ENCODE results near the gene MARS1. TPM values are rescaled to one million over a fixed set of nuclear protein-coding genes. Genes with fewer than 3 reads are reported as not detected.

MARS1 gene
- total RNA-seq, 2 donors from 2014 or later: 130 to 243 TPM

DNA sequence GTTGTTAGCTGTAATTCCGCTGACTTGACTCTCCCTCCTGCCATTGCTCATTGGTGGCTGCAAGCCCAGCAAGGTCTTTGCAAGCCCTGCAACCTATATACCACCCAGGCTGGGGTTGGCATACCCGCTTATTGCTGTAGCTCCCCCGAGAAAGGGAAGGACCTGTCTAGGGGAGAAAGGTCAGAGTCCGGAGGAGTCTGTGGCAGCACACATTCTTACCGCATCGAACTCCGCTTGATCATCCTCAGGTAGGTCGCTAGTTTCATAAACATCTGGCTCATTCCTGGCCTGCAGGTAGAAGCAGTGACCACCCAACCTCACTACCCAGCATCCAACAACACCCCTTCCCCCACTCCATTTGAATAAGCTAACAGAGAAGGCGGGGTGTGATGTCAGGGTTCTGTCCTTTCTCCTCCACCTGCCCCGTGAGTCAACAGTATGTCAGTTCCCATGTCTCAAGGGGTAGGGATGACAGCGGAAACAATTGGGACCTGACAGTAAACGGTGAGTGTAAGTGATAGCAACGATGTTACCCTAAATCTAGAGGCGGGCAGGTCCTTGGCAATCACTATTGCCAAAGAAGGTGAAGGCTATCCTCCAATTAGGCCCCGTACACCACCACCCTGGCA, 58.1 kb downstream of the MARS1 start:
- H3K36me3 Mint-ChIP-seq (ENCODE audit: low read depth): peaks cover 37% of the 10 kb centered on the region
- no peaks in the 10 kb centered on the region for H3K9me3 Mint-ChIP-seq
- peaks cover 3% of the 10 kb centered on the region for H3K27me3 Mint-ChIP-seq
- peak overlapping the region; percentile 91 for H3K4me3 Mint-ChIP-seq
- H3K4me1 Mint-ChIP-seq: peaks cover 29% of the 10 kb centered on the region
- ATAC-seq (replicated peaks): peak; percentile 7
- peak overlapping the region; percentile 97 for H3K27ac Mint-ChIP-seq

GRCh38 chr12:57546438-57547287, 58.8 kb downstream of the MARS1 start, which contains the start of gene DCTN2:
Gene DCTN2, minus strand, starts transcription at chr12:57547192. Its CDS starts 129 bp downstream, at chr12:57547063.
- H3K27ac Mint-ChIP-seq: peak within 1 kb of the TSS; percentile 97
- ATAC-seq (replicated peaks): peak; percentile 99
- H3K36me3 Mint-ChIP-seq (ENCODE audit: low read depth): peaks cover 31% of the 10 kb centered on the region
- no peaks in the 10 kb centered on the region for H3K9me3 Mint-ChIP-seq
- H3K4me3 Mint-ChIP-seq: peak within 1 kb of the TSS; percentile 91
- H3K27me3 Mint-ChIP-seq: peaks cover 3% of the 10 kb centered on the region
- H3K4me1 Mint-ChIP-seq: peaks cover 26% of the 10 kb centered on the region

GRCh38 chr12:57547288-57548012, 59.6 kb downstream of the MARS1 start:
- Mint-ChIP-seq H3K27ac (peak overlapping the region; percentile 97), H3K4me1 (peaks cover 26% of the 10 kb centered on the region), H3K9me3 (no peaks in the 10 kb centered on the region), H3K4me3 (peak overlapping the region; percentile 91), H3K27me3 (peaks cover 3% of the 10 kb centered on the region), H3K36me3 (ENCODE audit: low read depth) (peaks cover 26% of the 10 kb centered on the region)
- ATAC-seq (replicated peaks): no peak

GRCh38 chr12:57548013-57548315, 60.1 kb downstream of the MARS1 start:
- Mint-ChIP-seq H3K4me1 (peaks cover 26% of the 10 kb centered on the region), H3K9me3 (no peaks in the 10 kb centered on the region), H3K27ac (peak overlapping the region; percentile 97), H3K36me3 (ENCODE audit: low read depth) (peaks cover 21% of the 10 kb centered on the region), H3K4me3 (peak overlapping the region; percentile 91), H3K27me3 (peaks cover 3% of the 10 kb centered on the region)
- no peak for ATAC-seq (replicated peaks)

GRCh38 chr12:57548488-57548887, 60.6 kb downstream of the MARS1 start:
- Mint-ChIP-seq H3K36me3 (ENCODE audit: low read depth) (peaks cover 20% of the 10 kb centered on the region), H3K4me1 (peaks cover 26% of the 10 kb centered on the region), H3K27ac (no peak overlapping the region), H3K9me3 (no peaks in the 10 kb centered on the region), H3K27me3 (peaks cover 3% of the 10 kb centered on the region), H3K4me3 (peak overlapping the region; percentile 72)
- ATAC-seq (replicated peaks): no peak

GRCh38 chr12:57549203-57549908, 61.5 kb downstream of the MARS1 start:
- H3K4me3 Mint-ChIP-seq: peak overlapping the region; percentile 72
- ATAC-seq (replicated peaks): peak; percentile 2
- peaks cover 3% of the 10 kb centered on the region for H3K27me3 Mint-ChIP-seq
- H3K27ac Mint-ChIP-seq: peak overlapping the region; percentile 49
- peaks cover 26% of the 10 kb centered on the region for H3K4me1 Mint-ChIP-seq
- H3K36me3 Mint-ChIP-seq (ENCODE audit: low read depth): peaks cover 20% of the 10 kb centered on the region
- no peaks in the 10 kb centered on the region for H3K9me3 Mint-ChIP-seq

- Mint-ChIP-seq H3K9me3 (no peaks in the 10 kb centered on the region), H3K27me3 (peaks cover 3% of the 10 kb centered on the region), H3K4me3 (peak within 1 kb of the TSS; percentile 72), H3K27ac (peak within 1 kb of the TSS; percentile 49), H3K36me3 (ENCODE audit: low read depth) (peaks cover 14% of the 10 kb centered on the region), H3K4me1 (peaks cover 23% of the 10 kb centered on the region)
- ATAC-seq (replicated peaks): peak; percentile 55
These were observed 62.2 kb downstream of the MARS1 start, which contains the start of gene KIF5A for GRCh38 chr12:57549909-57550640. Gene KIF5A, plus strand, starts transcription at chr12:57550044. Its CDS starts 228 bp downstream, at chr12:57550272.

DNA sequence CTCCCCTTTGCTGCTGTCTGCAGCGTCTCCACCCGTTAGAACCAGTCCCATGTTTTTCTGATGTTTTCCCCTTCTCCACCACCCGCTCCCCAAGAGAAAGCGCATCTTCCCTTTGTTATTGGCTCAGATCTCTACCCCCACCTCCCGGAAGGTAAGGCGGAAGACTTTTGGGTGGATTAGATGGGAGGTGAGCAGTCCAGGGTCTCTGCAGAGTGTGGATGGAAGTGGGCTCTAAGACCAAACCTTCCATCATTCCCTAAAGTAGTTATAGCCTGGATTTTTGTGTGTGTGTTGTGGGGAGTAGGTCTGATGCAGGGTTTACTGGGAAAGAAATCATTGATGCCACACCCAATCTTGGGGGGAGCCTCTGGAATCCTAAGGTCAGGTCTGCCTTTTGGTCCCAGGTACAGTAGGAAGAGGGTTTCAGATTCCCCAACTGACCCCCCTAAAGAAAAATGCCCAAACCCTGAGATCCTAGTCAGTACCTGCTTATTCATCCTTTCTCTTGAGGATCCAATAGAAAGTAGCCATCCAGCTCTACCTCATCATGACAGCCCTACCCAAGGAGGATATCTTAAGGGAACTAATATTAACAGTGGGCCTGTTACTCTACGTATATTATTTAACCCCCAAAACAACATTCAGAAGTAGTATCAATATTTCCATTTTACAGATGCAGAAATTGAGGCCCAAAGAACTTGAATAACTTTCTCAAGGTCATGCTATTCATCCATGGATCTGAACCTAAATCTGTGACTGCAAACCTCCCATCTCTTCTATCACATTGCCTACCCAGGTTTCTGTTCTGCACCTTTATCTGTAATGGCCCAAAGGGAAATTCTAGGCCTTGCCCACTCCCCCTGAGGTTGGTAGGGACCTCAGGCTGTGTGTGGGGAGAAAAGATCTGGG, 63.0 kb downstream of the MARS1 start:
- ATAC-seq (replicated peaks): no peak
- peaks cover 6% of the 10 kb centered on the region for H3K36me3 Mint-ChIP-seq (ENCODE audit: low read depth)
- H3K9me3 Mint-ChIP-seq: no peaks in the 10 kb centered on the region
- H3K27me3 Mint-ChIP-seq: peaks cover 3% of the 10 kb centered on the region
- H3K27ac Mint-ChIP-seq: no peak overlapping the region
- peaks cover 15% of the 10 kb centered on the region for H3K4me1 Mint-ChIP-seq
- peak overlapping the region; percentile 72 for H3K4me3 Mint-ChIP-seq

DNA sequence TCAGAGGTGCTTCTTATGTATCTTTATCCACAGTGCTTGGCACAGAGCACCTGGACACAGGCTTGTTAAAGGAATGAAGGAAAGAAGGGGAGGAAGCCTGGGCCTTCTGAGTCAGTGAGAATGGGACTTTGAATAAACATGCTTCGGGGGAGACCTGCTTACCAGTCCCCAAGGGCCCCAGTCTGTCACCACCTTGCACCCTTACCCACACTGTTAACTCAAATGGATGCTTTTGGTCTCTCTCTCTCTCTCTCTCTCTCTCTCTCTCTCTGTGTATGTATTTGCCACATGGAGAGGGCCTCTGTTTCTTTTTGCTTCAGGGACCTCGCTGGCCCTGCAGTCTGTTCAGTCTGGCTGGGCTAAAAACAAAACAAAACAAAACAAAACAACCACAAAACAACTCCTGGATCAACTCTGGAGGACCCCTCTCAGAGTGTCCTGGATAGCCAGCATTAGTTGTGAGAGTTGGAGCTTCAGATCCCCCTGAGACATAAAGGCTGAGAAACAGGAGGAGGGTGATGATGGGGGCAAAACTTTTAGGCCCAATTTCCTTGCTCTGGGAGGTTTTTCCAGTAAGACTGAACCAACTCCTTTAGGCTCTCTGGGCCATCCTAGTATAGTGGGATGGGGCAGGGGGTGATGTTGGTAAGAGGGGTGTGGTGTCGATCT, 63.9 kb downstream of the MARS1 start:
- Mint-ChIP-seq H3K27me3 (peaks cover 3% of the 10 kb centered on the region), H3K27ac (no peak overlapping the region), H3K4me1 (peaks cover 11% of the 10 kb centered on the region), H3K9me3 (no peaks in the 10 kb centered on the region), H3K4me3 (no peak overlapping the region), H3K36me3 (ENCODE audit: low read depth) (no peaks in the 10 kb centered on the region)
- ATAC-seq (replicated peaks): no peak

GRCh38 chr12:57552306-57552651, 64.4 kb downstream of the MARS1 start:
- no peak for ATAC-seq (replicated peaks)
- no peak overlapping the region for H3K4me3 Mint-ChIP-seq
- H3K36me3 Mint-ChIP-seq (ENCODE audit: low read depth): no peaks in the 10 kb centered on the region
- H3K4me1 Mint-ChIP-seq: peaks cover 11% of the 10 kb centered on the region
- no peak overlapping the region for H3K27ac Mint-ChIP-seq
- H3K9me3 Mint-ChIP-seq: no peaks in the 10 kb centered on the region
- H3K27me3 Mint-ChIP-seq: peaks cover 3% of the 10 kb centered on the region

DNA sequence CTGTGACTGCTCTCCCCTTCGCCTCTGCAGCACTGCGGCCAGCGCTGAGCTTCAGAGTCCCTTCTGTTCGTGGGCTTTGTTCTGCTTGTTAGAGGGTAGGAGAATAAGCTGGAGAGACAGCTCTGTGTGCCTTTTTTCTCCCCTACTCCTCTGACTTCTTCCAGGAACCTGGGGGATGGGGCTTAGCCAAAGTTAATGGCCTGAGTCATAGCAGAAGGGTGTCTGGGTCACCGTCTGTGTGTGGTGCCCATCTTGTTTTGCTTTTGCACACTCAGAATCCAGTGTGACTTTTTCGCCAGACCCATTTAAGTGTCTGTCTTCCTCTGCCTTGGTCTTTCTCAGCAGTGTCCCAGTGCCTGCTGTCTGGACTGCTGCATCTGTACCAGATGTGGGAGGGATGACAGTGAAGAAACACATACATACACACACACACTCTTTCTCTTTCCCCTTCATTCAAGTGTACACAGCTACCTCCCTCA, 65.0 kb downstream of the MARS1 start:
- Mint-ChIP-seq H3K27me3 (peaks cover 3% of the 10 kb centered on the region), H3K27ac (no peak overlapping the region), H3K9me3 (no peaks in the 10 kb centered on the region), H3K36me3 (ENCODE audit: low read depth) (no peaks in the 10 kb centered on the region), H3K4me3 (no peak overlapping the region), H3K4me1 (peaks cover 11% of the 10 kb centered on the region)
- ATAC-seq (replicated peaks): no peak

DNA sequence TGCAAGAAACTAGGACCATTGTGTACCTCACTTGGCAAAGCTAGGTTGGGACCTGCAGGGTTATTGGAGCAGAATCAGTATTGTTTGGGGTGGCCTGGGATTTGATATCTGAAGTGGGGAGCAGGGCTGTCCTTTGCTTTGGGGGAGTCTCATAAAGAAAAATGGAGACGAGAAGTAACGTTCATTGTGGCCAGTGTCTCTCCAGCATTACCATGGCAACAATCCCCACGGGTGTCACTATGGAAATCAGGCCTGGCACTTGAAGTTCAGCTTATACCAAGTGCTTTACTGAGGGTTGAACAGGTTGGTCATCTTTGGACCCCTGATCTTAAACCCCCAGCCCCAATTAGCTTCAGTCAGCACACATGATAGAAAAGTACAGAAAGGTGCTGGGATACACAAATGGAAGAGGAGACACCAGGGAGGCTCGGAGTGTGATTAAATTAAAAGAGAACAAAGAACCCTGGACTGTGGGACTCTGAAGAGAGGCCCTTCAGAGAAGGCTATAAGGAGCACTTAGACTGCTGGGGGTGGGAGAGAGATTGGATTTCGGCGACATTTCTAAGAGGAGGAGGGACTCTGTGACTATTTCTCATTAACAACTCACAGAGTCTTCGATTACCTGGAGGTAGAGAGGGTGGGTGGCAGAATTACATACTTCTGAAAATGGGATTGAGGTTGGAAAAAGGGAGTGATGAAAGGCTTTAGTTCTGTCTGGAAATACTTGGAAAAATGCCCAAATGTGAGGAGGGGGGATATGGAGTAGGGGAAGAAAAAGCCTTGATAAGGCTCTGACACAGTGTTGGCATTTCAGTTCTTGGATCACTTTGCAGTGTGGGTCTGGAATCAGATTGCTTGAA, 65.7 kb downstream of the MARS1 start:
- Mint-ChIP-seq H3K4me3 (no peak overlapping the region), H3K4me1 (peaks cover 11% of the 10 kb centered on the region), H3K27me3 (peaks cover 3% of the 10 kb centered on the region), H3K9me3 (no peaks in the 10 kb centered on the region), H3K36me3 (ENCODE audit: low read depth) (no peaks in the 10 kb centered on the region), H3K27ac (no peak overlapping the region)
- no peak for ATAC-seq (replicated peaks)

Data from activated T-helper 17 cell treated with anti-CD3 and anti-CD28 coated beads, Interleukin-2, amount 50 U/mL, for 72 hours (primary cell).